HG03159 (cell line): ENCODE measurements around the gene RBBP8.
"Not testable (repeated sequence)": the region's sequence is repeated elsewhere in the genome, so short reads cannot be mapped to it uniquely, and the experiment has no call there.

Experiments
- ATAC-seq: cut with Tn5 transposase; IDR thresholded peaks from one replicate; pipeline ENCODE4 v1.9.1; 2021; ENCODE audit warnings: mild to moderate bottlenecking, moderate library complexity; ENCODE audit not compliant: unreplicated experiment

RBBP8 gene

DNA sequence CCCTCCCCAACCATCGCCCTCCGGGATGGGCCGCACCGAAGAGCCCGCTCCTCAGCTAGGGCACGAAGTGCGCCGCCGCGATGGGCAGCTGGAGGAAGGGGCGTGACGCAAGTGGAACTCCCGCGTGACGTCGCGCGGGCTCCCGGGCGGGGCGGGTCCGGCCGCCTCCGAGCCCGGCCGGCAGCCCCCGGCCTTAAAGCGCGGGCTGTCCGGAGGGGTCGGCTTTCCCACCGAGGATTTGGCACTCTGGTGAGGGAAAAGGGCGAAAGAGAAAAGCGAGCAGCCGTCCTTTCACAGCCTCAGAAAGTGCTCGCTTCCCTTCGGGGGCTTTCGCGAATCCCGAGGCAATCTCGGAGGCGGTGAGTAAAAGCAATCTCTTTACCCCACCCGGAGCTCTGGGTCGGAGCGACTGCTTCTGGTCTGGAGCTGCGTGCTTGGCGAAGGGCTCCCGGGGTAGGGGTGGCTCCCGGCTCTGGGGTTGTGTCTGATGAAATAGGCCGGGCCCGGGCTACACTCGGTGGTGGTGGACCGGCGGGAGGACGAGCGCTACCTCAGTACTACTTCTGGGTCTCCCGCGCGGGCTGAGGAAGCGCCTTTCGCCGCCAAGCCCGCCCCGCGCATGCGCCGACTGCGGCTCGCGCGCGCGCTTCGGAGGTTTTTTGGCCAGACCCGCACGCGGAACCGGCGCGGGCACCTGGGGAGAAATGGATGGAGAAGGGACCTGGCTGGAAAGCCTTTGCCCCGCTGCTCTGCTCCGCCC lies at the start of gene RBBP8:
Gene RBBP8 (plus strand): TSS at position 123 of the 760 bp plus-strand sequence. CDS start 3,524 bp downstream, outside the sequence.
- ATAC-seq = peak; percentile 77

DNA sequence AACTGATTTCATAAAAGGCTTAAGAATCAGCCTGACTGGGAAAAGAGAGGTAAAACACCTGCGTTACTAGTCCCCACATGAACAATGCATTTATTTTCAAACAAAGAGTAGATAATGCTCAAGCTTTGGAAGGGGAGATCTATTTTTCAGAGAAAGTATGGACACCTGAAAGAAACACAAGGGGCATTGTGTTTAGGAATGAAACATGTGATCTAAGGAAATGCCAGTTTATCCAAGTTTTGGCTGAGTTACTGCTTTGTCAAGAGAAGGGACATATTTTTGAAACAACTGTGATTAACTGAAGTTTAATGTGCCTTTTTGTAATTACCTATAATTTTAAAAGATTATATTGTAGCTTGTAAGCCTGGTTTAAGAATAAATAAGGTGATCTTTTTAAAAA lies 49.3 kb upstream of the RBBP8 start:
- no peak for ATAC-seq

- not testable (repeated sequence) for ATAC-seq
These were observed 47.4 kb upstream of the RBBP8 start for GRCh38 chr18:22885694-22886093.

- ATAC-seq = no peak
These were observed 33.7 kb upstream of the RBBP8 start for GRCh38 chr18:22899421-22899820.

GRCh38 chr18:22900558-22901238 lies 32.4 kb upstream of the RBBP8 start:
- ATAC-seq = no peak

DNA sequence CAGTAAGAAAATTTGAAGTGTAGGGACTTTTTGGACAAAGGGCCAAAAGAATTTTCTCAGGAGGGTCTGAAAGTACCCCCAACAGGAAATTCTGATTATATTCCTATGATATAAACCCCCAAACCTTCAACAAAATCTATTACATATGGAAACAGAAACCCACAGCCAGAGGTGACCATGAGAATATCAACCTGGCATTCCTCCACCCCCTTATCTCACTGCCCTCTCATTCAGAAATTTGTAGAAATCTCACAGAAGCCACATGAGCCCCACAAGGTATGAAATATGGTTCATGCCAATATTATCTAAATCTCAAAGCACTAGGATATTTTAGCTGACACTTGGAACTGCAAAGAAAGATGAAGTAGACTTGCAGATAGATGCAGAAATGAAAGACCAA lies 31.0 kb upstream of the RBBP8 start:
- ATAC-seq = no peak

- ATAC-seq = not testable (repeated sequence)
These were observed 29.9 kb upstream of the RBBP8 start for GRCh38 chr18:22903248-22903647.

DNA sequence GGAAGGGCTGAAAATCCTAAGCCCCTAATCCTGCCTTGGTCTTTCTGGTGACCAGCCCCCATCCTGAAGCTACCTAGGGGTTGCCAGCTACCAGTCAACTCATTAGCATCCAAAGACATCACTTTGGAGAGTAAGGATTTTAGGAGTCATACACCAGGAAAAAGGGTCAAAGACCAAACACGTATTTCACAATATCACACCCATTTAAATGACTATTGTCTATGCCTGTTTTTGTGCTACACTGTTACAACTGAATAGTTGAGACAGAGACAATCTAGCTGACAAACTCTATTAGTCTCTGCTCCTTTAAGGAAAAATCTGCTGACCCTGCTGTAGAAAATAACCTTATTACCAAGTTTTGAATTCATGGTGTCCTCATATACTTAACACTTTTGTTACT lies 21.0 kb upstream of the RBBP8 start:
- ATAC-seq = no peak

DNA sequence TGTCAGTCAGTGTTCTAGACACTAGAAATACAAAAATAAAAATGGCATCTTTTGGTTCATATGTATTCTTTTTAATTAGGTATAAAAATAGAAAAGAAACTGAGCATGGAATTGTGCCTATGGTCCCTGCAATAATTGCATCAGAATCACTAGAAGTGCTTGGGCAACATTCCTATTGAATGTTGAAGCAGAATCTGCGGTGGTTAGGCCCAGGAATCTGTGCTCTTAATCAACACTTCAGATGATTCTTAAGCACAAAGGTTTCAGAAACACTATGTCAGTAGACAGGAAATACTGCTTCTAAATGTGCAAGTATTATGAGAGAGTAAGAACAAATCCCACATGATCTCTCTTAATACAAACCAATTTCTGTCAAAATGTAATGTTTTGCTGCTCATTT lies 20.3 kb upstream of the RBBP8 start:
- no peak for ATAC-seq

DNA sequence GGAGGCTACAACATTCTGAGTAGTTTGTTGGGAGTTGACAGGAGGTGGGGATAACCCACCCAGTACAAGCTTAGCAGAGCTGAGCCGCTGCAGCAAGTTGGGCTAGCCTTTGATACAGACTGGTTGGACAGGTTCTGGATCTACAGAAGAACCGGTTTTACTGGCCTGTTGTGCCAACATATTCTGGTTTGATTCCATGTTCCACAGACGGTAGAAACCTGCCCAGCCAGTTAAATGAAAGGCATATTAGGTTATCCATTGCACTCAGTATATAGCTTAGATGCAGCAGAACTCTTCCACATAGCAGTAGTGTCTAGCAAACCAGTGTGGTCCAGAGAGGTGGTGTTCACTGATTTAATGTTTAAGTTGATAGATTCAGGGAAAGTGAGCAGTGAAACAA lies 19.3 kb upstream of the RBBP8 start:
- no peak for ATAC-seq

- ATAC-seq = no peak
These were observed 18.5 kb upstream of the RBBP8 start for GRCh38 chr18:22914633-22915032.

DNA sequence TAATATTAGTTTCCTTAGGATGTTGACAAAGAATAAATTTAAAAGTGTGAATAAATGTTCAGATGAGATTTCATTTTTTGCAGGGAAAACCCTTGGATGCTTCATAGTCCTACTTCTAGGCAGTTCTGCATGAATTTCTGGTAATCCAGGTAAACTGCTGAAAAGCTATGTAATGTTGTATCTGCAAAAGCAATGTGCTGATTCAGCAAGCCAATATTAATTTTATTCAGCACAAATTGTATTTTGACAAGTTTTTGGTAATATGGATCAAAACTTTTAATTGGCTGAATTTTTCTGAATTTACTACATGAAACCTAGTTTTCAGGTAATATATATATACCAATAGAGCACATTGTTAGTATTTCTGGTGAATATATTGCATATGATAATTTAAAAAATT lies 17.8 kb upstream of the RBBP8 start:
- no peak for ATAC-seq

DNA sequence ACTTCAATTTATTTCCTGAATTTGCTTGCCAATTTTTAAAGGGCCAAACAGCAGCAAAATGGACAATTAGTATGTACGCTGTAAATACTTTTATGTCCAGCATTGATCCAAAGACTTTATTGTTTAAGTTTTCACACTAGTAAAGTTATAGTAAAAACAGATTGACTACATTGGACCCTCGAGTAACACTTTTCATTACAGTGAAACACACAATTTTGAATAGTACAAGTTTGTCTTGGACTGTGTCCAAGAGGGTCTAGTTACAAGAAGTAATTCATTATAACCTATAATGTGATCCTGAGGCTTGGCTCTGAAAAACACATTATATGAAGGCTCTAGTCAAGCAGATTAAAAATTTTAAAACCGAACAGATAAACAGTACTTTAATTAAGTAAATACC lies 11.4 kb upstream of the RBBP8 start:
- ATAC-seq = no peak

GRCh38 chr18:22924589-22924988 lies 8.5 kb upstream of the RBBP8 start:
- ATAC-seq = no peak

DNA sequence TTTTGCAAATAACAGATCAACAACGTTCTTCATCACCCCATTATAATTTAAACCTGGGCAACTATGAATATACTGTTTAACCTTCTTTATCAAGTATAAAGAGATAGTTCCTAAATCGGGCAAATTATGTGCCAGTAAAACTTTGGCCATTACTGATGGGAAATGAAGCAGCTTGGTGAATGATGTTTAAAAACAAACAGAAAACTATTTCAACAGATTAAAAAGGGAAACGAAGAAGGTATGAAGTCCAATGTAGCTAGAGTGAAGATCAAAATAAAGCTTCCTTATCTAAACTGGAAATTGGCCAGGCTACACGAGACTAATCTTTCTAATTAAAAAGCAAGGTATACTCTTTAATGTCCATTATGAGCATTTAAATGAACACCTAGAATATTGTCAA lies 6.7 kb upstream of the RBBP8 start:
- ATAC-seq = no peak

DNA sequence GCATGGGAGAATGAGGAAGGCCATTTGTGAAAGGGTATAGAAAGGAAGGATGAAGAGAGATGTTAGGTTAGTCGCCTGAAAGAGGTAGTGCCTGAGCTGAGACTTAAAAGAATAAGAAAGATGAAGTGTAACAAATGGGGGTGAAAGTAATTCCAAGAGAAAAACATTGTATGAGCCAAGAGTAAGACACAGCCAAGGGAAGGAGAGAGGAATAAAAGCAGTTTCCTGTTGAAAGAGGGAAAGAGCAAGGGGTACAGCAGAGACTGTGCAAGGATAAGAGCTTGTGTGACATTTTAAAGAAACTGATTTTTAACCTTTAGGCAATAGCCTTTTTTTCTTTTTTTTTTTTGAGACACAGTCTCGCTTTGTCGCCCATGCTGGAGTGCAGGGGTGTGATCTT lies 4.8 kb upstream of the RBBP8 start:
- no peak for ATAC-seq

DNA sequence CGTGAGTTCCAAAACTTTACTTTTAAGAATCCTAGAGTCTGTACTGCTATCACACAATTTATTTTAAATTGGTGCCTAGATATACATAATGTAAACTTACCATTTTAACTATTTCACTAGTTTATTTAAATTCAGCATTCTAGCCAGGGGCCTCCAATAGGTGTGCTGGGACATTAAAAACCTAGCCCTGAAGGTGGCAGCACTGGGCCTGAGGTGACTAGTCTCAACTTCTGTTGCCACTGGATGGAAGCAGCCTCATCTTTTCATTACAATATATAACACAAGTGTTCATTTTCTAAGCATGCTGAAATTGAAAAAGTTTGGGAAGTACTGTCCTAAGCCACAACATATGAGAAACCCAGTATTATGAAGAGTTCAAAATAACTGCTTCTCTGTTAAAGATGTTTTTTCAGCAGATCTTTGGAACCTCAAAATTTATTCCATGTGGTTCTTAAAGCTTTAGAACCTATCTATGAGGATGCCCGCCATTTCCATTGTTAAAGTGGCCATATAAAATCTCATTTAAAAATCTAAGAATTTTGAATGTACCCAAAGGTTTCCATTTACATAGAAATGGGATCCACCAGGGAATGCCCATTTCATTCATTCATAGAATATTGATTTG lies 2.9 kb upstream of the RBBP8 start:
- peak; percentile 51 for ATAC-seq

GRCh38 chr18:22932885-22933205 lies 283 bp upstream of the RBBP8 start:
- ATAC-seq = peak; percentile 31

- ATAC-seq = peak; percentile 11
These were observed 867 bp downstream of the RBBP8 start for GRCh38 chr18:22933966-22934423.

GRCh38 chr18:22934789-22935188 lies 1.7 kb downstream of the RBBP8 start:
- ATAC-seq = no peak

DNA sequence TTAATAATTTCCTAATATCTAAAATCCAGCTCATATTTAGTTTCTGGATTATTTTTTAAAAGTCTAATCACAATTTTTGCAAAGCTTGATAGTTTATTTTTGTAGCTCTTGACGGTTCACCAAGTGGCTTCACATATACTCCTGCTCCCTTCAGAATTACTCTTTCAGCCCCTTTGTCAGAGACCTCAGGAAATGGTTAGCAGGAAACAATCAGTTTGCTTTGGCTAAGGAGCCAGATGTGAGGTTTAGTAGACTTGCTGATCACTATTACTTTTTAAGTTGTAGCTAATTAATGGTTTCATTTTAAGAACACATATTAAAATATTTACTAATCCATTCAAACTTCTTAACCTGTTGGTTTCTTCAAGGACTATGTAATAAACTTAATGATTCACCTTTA lies 2.3 kb downstream of the RBBP8 start:
- no peak for ATAC-seq

DNA sequence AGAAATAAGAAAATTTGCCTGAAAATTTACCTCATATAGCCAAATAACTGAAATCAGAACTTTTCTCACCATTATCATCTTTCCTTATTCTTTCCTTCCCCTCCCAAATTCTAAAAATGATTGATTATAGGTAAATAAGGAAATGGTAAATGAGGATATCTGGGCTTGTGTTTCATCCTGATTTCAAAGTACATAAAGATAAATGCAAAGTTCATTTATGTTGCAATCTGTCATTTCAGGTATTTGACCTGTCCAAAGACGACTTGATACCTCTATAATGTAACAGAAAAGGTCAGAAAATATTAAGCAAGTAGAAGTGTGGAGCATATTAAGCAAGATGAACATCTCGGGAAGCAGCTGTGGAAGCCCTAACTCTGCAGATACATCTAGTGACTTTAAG lies 3.4 kb downstream of the RBBP8 start:
- ATAC-seq = no peak
